Breast epithelium (tissue), 3 donors: ENCODE results near the gene HERPUD2.

ENCODE experiments used
- POLR2AphosphoS5 ChIP-seq, 3 donors: sonication (generic); formaldehyde crosslinking; IDR thresholded peaks; one replicate each; pipeline ENCODE4 v1.6.1; 2017; ENCODE audit warnings: antibody characterized with exemption in 3 of 3
- TF ChIP-seq, protein P1 (sequence below), 3 donors: fragments of 450-650 bp; IDR thresholded peaks; one replicate each; pipeline ENCODE4 v1.5.1; 2016 to 2017; ENCODE audit warnings: antibody characterized with exemption in 3 of 3, mild to moderate bottlenecking in 3 of 3, moderate library complexity in 3 of 3

DNA sequence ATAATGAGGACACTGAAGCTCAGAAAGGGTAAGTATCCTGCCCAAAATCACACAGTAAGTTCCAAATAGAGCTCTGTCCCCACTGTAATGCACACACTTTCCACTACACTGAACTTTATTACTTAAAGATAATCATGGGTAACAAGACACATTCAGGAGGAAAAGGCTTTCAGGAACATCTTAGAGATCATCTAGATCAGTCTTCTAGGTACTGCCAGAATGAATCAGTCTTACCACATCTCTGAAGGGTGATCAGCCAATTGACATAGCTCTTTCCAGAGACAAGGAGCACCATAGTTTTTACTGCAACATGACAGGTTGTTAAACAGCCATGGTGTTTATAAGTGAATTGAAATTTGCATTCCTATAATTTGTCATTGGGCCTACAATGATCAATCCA is 5.4 kb upstream of the HERPUD2 start:
- TF ChIP-seq, protein P1, sequence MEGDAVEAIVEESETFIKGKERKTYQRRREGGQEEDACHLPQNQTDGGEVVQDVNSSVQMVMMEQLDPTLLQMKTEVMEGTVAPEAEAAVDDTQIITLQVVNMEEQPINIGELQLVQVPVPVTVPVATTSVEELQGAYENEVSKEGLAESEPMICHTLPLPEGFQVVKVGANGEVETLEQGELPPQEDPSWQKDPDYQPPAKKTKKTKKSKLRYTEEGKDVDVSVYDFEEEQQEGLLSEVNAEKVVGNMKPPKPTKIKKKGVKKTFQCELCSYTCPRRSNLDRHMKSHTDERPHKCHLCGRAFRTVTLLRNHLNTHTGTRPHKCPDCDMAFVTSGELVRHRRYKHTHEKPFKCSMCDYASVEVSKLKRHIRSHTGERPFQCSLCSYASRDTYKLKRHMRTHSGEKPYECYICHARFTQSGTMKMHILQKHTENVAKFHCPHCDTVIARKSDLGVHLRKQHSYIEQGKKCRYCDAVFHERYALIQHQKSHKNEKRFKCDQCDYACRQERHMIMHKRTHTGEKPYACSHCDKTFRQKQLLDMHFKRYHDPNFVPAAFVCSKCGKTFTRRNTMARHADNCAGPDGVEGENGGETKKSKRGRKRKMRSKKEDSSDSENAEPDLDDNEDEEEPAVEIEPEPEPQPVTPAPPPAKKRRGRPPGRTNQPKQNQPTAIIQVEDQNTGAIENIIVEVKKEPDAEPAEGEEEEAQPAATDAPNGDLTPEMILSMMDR (IDR thresholded peaks at IDR 0.05), result no peak
- no peak for TF ChIP-seq POLR2AphosphoS5 (IDR thresholded peaks at IDR 0.05)
